ENCODE measurements around the gene LAPTM4A.

DNA sequence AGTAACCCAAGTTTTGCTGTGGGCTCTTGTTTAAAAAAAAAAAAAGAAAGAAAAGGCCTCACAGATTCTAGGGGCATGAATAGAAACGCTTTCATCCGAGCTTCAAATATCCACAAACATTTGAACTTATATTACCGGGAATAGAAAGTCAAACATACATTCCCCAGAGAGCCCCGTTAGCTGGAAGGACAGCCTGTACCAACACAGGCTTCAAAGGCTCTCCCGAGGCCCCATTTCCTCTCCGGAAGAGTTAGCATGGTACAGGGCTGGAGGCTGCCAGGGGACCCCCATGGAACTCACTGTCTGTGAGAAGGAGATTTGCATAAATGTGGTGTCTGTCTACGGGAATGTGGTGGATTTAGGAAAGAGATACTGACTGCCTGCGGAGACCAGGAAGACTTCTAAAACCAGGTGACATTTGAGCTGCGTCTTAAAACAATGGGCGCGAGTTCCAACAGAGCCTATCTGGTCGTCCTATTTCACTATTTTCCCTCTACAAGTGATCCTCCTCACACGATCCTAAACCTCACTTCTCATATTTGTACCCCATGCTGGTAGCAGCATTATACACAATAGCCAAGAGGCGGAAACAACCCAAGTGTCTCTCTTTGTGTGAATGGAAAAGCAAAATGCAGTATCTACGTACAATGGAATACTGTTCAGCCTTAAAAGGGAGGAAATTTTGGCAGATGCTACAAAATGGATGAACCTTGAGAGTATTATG is 38.1 kb downstream of the LAPTM4A start:
- TF ChIP-seq, protein P1, sequence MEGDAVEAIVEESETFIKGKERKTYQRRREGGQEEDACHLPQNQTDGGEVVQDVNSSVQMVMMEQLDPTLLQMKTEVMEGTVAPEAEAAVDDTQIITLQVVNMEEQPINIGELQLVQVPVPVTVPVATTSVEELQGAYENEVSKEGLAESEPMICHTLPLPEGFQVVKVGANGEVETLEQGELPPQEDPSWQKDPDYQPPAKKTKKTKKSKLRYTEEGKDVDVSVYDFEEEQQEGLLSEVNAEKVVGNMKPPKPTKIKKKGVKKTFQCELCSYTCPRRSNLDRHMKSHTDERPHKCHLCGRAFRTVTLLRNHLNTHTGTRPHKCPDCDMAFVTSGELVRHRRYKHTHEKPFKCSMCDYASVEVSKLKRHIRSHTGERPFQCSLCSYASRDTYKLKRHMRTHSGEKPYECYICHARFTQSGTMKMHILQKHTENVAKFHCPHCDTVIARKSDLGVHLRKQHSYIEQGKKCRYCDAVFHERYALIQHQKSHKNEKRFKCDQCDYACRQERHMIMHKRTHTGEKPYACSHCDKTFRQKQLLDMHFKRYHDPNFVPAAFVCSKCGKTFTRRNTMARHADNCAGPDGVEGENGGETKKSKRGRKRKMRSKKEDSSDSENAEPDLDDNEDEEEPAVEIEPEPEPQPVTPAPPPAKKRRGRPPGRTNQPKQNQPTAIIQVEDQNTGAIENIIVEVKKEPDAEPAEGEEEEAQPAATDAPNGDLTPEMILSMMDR (IDR thresholded peaks at IDR 0.05; ENCODE audit: insufficient read depth, low read length) = no peak
- TF ChIP-seq, protein P2, sequence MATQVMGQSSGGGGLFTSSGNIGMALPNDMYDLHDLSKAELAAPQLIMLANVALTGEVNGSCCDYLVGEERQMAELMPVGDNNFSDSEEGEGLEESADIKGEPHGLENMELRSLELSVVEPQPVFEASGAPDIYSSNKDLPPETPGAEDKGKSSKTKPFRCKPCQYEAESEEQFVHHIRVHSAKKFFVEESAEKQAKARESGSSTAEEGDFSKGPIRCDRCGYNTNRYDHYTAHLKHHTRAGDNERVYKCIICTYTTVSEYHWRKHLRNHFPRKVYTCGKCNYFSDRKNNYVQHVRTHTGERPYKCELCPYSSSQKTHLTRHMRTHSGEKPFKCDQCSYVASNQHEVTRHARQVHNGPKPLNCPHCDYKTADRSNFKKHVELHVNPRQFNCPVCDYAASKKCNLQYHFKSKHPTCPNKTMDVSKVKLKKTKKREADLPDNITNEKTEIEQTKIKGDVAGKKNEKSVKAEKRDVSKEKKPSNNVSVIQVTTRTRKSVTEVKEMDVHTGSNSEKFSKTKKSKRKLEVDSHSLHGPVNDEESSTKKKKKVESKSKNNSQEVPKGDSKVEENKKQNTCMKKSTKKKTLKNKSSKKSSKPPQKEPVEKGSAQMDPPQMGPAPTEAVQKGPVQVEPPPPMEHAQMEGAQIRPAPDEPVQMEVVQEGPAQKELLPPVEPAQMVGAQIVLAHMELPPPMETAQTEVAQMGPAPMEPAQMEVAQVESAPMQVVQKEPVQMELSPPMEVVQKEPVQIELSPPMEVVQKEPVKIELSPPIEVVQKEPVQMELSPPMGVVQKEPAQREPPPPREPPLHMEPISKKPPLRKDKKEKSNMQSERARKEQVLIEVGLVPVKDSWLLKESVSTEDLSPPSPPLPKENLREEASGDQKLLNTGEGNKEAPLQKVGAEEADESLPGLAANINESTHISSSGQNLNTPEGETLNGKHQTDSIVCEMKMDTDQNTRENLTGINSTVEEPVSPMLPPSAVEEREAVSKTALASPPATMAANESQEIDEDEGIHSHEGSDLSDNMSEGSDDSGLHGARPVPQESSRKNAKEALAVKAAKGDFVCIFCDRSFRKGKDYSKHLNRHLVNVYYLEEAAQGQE (IDR thresholded peaks at IDR 0.05; ENCODE audit: insufficient replicate concordance, low read depth) = no peak
- no peak for TF ChIP-seq POLR2AphosphoS5 (IDR thresholded peaks at IDR 0.05; ENCODE audit: low read depth)
- no peak for TF ChIP-seq SPI1 (IDR thresholded peaks at IDR 0.05; ENCODE audit: borderline replicate concordance, low read depth)
